Epithelial cell of prostate (primary cell): Measurements from ENCODE around the gene EPS8.
"Not testable (repeated sequence)": the region's sequence is repeated elsewhere in the genome, so short reads cannot be mapped to it uniquely, and the experiment has no call there.

Experiments
- DNase-seq: peaks from one replicate; pipeline ENCODE4 v3.0.0-alpha.2; 2011; ENCODE audit warnings: low read depth, low spot score
- H3K27ac ChIP-seq: fragments of 450-650 bp; 2 replicates; pipeline ENCODE4 v1.5.1; 2017; ENCODE audit warnings: mild to moderate bottlenecking

Gene EPS8

GRCh38 chr12:15767301-15767700 lies 21.9 kb downstream of the EPS8 start:
- DNase-seq = no peak
- no peak overlapping the region for H3K27ac ChIP-seq

GRCh38 chr12:15763328-15763727 lies 25.9 kb downstream of the EPS8 start:
- no peak for DNase-seq
- H3K27ac ChIP-seq = no peak overlapping the region

DNA sequence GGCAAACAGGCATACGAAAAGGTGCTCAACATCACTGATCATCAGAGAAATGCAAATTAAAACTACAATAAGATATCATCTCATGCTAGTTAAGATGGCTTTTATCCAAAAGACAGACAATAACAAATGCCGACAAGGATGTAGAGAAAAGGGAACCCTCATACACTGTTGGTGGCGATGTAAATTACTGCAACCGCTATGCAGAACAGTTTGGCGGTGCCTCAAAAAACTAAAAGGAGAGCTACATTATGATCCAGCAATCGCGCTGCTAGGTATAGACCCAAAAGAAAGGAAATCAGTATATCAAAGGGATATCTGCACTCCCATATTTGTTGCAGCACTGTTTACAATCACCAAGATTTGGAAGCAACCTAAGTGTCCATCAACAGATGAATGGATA lies 27.0 kb downstream of the EPS8 start:
- not testable (repeated sequence) for DNase-seq, H3K27ac ChIP-seq

GRCh38 chr12:15757553-15758255 lies 31.5 kb downstream of the EPS8 start:
- peak overlapping the region; percentile 71 for H3K27ac ChIP-seq
- peak; percentile 84 for DNase-seq

- H3K27ac ChIP-seq = peak overlapping the region; percentile 71
- DNase-seq = no peak
Observed at GRCh38 chr12:15756822-15757221, 32.4 kb downstream of the EPS8 start.

DNA sequence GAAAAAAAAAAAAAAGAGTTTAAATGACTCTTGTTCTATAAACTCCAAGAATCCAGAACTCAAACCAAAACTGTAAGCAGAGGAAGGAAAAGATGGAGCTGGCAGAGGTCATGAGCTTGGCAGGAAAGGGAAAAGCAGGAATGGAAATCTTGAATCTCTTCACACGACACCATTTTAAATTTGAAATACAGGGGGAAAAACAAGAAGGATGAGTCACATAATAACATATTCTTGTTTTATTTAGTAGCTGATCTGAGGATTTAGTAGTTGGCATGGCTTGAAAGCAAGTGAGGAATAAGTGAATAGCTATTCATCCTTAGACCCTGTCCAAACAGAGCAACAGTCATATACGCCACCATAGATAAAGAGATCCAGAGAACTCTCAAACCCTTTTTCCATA lies 35.0 kb downstream of the EPS8 start:
- no peak overlapping the region for H3K27ac ChIP-seq
- no peak for DNase-seq

- H3K27ac ChIP-seq = no peak overlapping the region
- no peak for DNase-seq
Observed at GRCh38 chr12:15752785-15753184, 36.4 kb downstream of the EPS8 start.

GRCh38 chr12:15751741-15752140 lies 37.4 kb downstream of the EPS8 start:
- H3K27ac ChIP-seq = no peak overlapping the region
- no peak for DNase-seq

DNA sequence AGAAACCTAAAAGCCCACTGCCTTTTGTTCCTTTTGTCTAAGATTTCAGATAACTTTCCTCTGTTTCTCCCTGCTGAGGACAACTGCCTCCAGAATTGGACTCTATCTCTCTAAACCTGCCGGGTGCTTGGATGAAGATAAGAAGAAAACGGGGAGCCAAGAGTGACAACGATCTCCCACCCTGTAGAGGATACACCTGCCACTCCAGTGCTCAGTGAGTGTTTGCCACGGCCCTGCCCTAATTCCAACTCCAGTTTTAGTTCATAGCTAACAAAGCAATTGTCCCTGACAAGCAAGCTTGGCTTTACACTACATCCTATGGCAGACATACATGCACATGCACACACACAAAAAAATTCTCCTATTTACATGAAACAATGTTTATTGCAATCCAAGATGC lies 39.3 kb downstream of the EPS8 start:
- DNase-seq = no peak
- H3K27ac ChIP-seq = no peak overlapping the region

DNA sequence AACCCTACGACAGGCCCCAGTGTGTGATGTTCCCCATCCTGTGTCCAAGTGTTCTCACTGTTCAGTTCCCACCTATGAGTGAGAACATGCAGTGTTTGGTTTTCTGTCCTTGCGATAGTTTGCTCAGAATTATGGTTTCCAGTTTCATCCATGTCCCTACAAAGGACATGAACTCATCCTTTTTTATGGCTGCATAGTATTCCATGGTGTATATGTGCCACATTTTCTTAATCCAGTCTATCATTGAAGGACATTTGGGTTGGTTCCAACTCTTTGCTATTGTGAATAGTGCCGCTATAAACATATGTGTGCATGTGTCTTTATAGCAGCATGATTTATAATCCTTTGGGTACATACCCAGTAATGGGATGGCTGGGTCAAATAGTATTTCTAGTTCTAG lies 47.3 kb downstream of the EPS8 start:
- H3K27ac ChIP-seq, DNase-seq: not testable (repeated sequence)

- DNase-seq = no peak
- no peak overlapping the region for H3K27ac ChIP-seq
Observed at GRCh38 chr12:15741082-15741481, 48.1 kb downstream of the EPS8 start.

DNA sequence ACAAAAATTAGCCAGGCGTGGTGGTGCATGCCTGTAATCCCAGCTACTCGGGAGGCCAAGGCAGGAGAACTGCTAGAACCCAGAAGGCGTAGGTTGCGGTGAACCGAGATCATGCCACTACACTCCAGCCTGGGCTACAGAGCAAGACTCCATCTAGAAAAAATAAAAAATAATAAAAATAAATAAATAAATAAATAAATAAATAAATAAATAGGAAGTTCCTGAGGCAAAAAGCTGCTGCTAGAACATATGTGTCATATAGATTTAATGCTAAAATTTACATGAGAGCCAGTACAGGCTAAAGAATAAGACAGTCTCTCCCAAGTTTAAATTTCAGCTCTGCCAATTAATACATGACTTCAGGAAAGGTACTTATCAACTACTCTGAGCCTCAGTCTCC lies 48.8 kb downstream of the EPS8 start:
- H3K27ac ChIP-seq, DNase-seq: not testable (repeated sequence)

DNA sequence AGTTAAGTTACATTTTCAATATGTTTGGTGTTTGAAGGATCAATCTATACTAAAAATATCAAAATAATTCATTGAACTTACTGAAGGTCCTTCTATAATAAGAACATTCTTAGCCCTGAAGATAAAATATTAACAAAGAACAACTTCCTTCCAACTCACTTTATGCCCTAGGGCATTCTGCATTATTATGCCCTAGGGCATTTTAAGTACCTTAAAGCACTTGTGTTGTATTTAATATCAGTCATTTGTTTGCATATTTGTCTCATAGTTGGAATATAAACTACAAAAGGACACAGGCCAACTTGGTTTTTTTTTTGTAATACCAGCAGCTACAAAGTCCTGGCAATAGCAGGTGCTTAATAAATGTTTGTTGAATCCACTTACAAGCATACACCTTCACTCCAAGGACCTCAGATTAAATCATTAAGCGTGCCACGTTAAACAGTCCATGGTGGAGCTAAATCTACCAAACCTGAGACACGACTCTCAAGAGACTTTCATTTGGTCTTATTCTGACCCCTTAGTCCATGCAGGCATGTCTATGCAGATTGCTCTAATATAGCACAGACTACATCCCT lies 50.7 kb downstream of the EPS8 start:
- H3K27ac ChIP-seq = no peak overlapping the region
- DNase-seq = no peak

- no peak overlapping the region for H3K27ac ChIP-seq
- no peak for DNase-seq
Observed at GRCh38 chr12:15735837-15736615, 53.2 kb downstream of the EPS8 start.

DNA sequence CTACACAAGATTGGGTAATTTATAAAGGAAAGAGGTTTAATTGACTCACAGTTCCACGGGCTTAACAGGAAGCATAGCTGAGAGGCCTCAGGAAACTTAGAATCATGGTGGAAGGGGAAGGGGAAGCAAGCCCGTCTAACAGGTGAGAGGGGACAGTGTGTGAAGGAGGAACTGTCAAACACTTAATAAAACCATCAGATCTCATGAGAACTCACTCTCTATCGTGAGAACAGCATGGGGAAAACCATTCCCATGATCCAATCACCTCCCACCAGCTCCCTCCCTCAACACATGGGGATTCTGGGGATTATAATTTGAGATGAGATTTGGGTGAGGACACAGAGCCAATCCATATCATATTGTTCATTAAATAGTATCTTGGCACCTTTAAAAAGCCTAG lies 56.1 kb downstream of the EPS8 start:
- H3K27ac ChIP-seq = no peak overlapping the region
- DNase-seq = no peak

- no peak for DNase-seq
- no peak overlapping the region for H3K27ac ChIP-seq
Observed at GRCh38 chr12:15732341-15733061, 56.7 kb downstream of the EPS8 start.

GRCh38 chr12:15731940-15732339 lies 57.2 kb downstream of the EPS8 start:
- DNase-seq = no peak
- no peak overlapping the region for H3K27ac ChIP-seq

GRCh38 chr12:15729097-15729496 lies 60.1 kb downstream of the EPS8 start:
- H3K27ac ChIP-seq = no peak overlapping the region
- DNase-seq = no peak

GRCh38 chr12:15728118-15728598 lies 61.0 kb downstream of the EPS8 start:
- no peak for DNase-seq
- peak overlapping the region; percentile 12 for H3K27ac ChIP-seq

DNA sequence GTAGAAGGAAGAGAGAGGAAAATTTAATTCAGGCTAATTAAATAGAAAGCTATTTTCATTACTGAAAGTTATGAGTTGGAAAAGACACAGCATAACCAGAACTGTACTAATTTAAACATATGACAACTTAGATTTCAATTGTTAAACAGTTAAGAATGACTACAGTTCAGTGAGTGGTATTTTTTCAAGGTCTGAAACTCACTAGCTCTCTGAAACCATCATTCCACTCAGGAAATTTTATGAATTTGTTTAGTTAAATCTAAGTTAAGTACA lies 62.4 kb downstream of the EPS8 start:
- H3K27ac ChIP-seq = no peak overlapping the region
- no peak for DNase-seq
